Neuronal stem cell (in vitro differentiated cells): Measurements from ENCODE around the gene CNN3.

Experiments
- DNase-seq: peaks from one replicate; pipeline ENCODE4 v3.0.0-alpha.2; 2013; ENCODE audit warnings: low spot score
- H2AFZ ChIP-seq: one replicate; pipeline ENCODE4 v1.6.1; 2013; ENCODE audit warnings: mild to moderate bottlenecking, low read length, inconsistent platforms
- H2AK5ac ChIP-seq: 2 replicates; pipeline ENCODE4 v1.6.1; 2013; ENCODE audit warnings: low read depth, mild to moderate bottlenecking, inconsistent platforms, low read length, moderate library complexity, mixed read lengths
- H2BK120ac ChIP-seq: 2 replicates; pipeline ENCODE4 v1.6.1; 2013; ENCODE audit warnings: low read depth, mild to moderate bottlenecking, inconsistent platforms, low read length, moderate library complexity, mixed read lengths
- H2BK12ac ChIP-seq: one replicate; pipeline ENCODE4 v1.6.1; 2013; ENCODE audit warnings: low read length, inconsistent platforms
- H2BK15ac ChIP-seq: 2 replicates; pipeline ENCODE4 v1.6.1; 2013; ENCODE audit warnings: mild to moderate bottlenecking, low read length, inconsistent platforms, mixed read lengths
- H2BK5ac ChIP-seq: one replicate; pipeline ENCODE4 v1.6.1; 2013; ENCODE audit warnings: inconsistent platforms, mild to moderate bottlenecking, low read length, moderate library complexity
- H3K14ac ChIP-seq: one replicate; pipeline ENCODE4 v1.6.1; 2013; ENCODE audit warnings: low read length, inconsistent platforms
- H3K18ac ChIP-seq: 2 replicates; pipeline ENCODE4 v1.6.1; 2013; ENCODE audit warnings: low read length, inconsistent platforms
- H3K23ac ChIP-seq: 2 replicates; pipeline ENCODE4 v1.6.1; 2013; ENCODE audit warnings: low read depth, mild to moderate bottlenecking, mixed read lengths, low read length, inconsistent platforms; ENCODE audit not compliant: poor library complexity
- H3K27ac ChIP-seq: replicated peaks from 3 replicates; pipeline ENCODE4 v1.5.1; 2013; ENCODE audit warnings: low read length, inconsistent platforms
- H3K27me3 ChIP-seq, 3 experiments: 2 replicates each; pipeline ENCODE4 v1.6.1; 2013; ENCODE audit warnings: low read length in 3 of 3, mild to moderate bottlenecking in 2 of 3, inconsistent platforms in 1 of 3, low read depth in 1 of 3, mixed read lengths in 1 of 3, moderate library complexity in 1 of 3; ENCODE audit not compliant: control insufficient read depth in 3 of 3, insufficient read depth in 3 of 3
- H3K36me3 ChIP-seq, 2 donors: replicated peaks in 1 of 2; 2 replicates each; pipeline ENCODE4 v1.6.1; 2013; ENCODE audit warnings: low read length in 2 of 2; ENCODE audit not compliant: control insufficient read depth in 2 of 2, insufficient read depth in 2 of 2
- H3K4ac ChIP-seq: 2 replicates; pipeline ENCODE4 v1.6.1; 2013; ENCODE audit warnings: inconsistent platforms, mild to moderate bottlenecking, low read length, moderate library complexity
- H3K4me1 ChIP-seq, 2 donors: 1 replicate in 1 of 2; 2 replicates in 1 of 2; pipeline ENCODE4 v1.6.1; 2013; ENCODE audit warnings: low read length in 2 of 2, low read depth in 1 of 2; ENCODE audit not compliant: control insufficient read depth in 2 of 2, insufficient read depth in 1 of 2
- H3K4me2 ChIP-seq: one replicate; pipeline ENCODE4 v1.6.1; 2013; ENCODE audit warnings: mild to moderate bottlenecking, low read length, inconsistent platforms; ENCODE audit not compliant: insufficient read depth, poor library complexity, severe bottlenecking
- H3K4me3 ChIP-seq, 2 donors: 2 replicates each; pipeline ENCODE4 v1.5.1; 2013; ENCODE audit warnings: low read length in 2 of 2, mild to moderate bottlenecking in 2 of 2, inconsistent platforms in 1 of 2, moderate library complexity in 1 of 2
- H3K79me1 ChIP-seq: one replicate; pipeline ENCODE4 v1.6.1; 2013; ENCODE audit warnings: low read depth, mild to moderate bottlenecking, inconsistent platforms, low read length, moderate library complexity
- H3K9ac ChIP-seq: one replicate; pipeline ENCODE4 v1.6.1; 2013; ENCODE audit warnings: mild to moderate bottlenecking, low read depth, low read length, inconsistent platforms; ENCODE audit not compliant: poor library complexity
- H3K9me3 ChIP-seq, 2 donors: replicated peaks in 1 of 2; 2 replicates each; pipeline versions ENCODE3 to v1.6.1; 2013; ENCODE audit warnings: low read length in 2 of 2, mild to moderate bottlenecking in 2 of 2, inconsistent platforms in 1 of 2, low read depth in 1 of 2, mixed read lengths in 1 of 2, moderate library complexity in 1 of 2; ENCODE audit not compliant: control insufficient read depth in 2 of 2, insufficient read depth in 1 of 2
- H4K8ac ChIP-seq: one replicate; pipeline ENCODE4 v1.6.1; 2013; ENCODE audit warnings: low read depth, mild to moderate bottlenecking, inconsistent platforms, low read length, moderate library complexity
- H4K91ac ChIP-seq: one replicate; pipeline ENCODE4 v1.6.1; 2013; ENCODE audit warnings: low read length, low read depth, mild to moderate bottlenecking, inconsistent platforms; ENCODE audit not compliant: poor library complexity
- WGBS, 2 donors: extraction: QIAGEN DNeasy Blood & Tissue Kit; methylation state at CpG; one replicate each; pipeline ENCODE4 v1.1.7; 2013; ENCODE audit warnings: missing lambda C conversion rate in 2 of 2, mixed read lengths in 1 of 2; ENCODE audit not compliant: insufficient read length in 2 of 2, insufficient replicate concordance in 1 of 2; ENCODE audit errors: extremely low coverage in 2 of 2; 5-methylcytosine and 5-hydroxymethylcytosine counted together

The CNN3 gene

GRCh38 chr1:94888201-94888600 lies 38.7 kb downstream of the CNN3 start:
- no peak overlapping the region for H3K23ac ChIP-seq
- no CpG with 5 or more reads among the region's 3 CpGs for WGBS, 2 donors
- peaks cover 0 to 31% of the 10 kb centered on the region in 2 donors for H3K36me3 ChIP-seq
- no peak overlapping the region for H3K18ac ChIP-seq
- no peak overlapping the region for H2AFZ ChIP-seq
- peaks cover 0 to 3% of the 10 kb centered on the region in 2 donors for H3K9me3 ChIP-seq
- H2BK15ac ChIP-seq, result no peak overlapping the region
- H2BK120ac ChIP-seq, result no peak overlapping the region
- no peak overlapping the region for H4K91ac ChIP-seq
- no peak for DNase-seq
- H3K14ac ChIP-seq, result no peak overlapping the region
- H2AK5ac ChIP-seq, result no peak overlapping the region
- no peak overlapping the region for H3K9ac ChIP-seq
- H3K27ac ChIP-seq, result no peak overlapping the region
- no peak overlapping the region for H3K4me2 ChIP-seq
- no peak overlapping the region for H3K4me3 ChIP-seq
- no peak overlapping the region for H2BK12ac ChIP-seq
- H3K79me1 ChIP-seq, result no peaks in the 10 kb centered on the region
- no peaks in the 10 kb centered on the region for H3K27me3 ChIP-seq
- H2BK5ac ChIP-seq, result no peak overlapping the region
- no peak overlapping the region for H4K8ac ChIP-seq
- H3K4ac ChIP-seq, result no peak overlapping the region
- H3K4me1 ChIP-seq, result peaks cover 8 to 22% of the 10 kb centered on the region in 2 donors

GRCh38 chr1:94887603-94888171 lies 39.2 kb downstream of the CNN3 start:
- WGBS, 2 donors, result no CpG with 5 or more reads among the region's 4 CpGs
- no peak for DNase-seq
- peaks cover 8 to 25% of the 10 kb centered on the region in 2 donors for H3K4me1 ChIP-seq
- no peak overlapping the region for H2BK5ac ChIP-seq
- no peak overlapping the region for H2BK120ac ChIP-seq
- no peak overlapping the region for H3K4me3 ChIP-seq
- H2BK12ac ChIP-seq, result no peak overlapping the region
- H4K8ac ChIP-seq, result no peak overlapping the region
- H3K9me3 ChIP-seq, result peaks cover 0 to 3% of the 10 kb centered on the region in 2 donors
- H3K18ac ChIP-seq, result no peak overlapping the region
- no peak overlapping the region for H3K23ac ChIP-seq
- no peaks in the 10 kb centered on the region for H3K79me1 ChIP-seq
- H3K4ac ChIP-seq, result no peak overlapping the region
- no peak overlapping the region for H4K91ac ChIP-seq
- H3K27me3 ChIP-seq, result no peaks in the 10 kb centered on the region
- no peak overlapping the region for H3K14ac ChIP-seq
- H3K9ac ChIP-seq, result no peak overlapping the region
- no peak overlapping the region for H3K27ac ChIP-seq
- peaks cover 0 to 26% of the 10 kb centered on the region in 2 donors for H3K36me3 ChIP-seq
- H2BK15ac ChIP-seq, result no peak overlapping the region
- no peak overlapping the region for H2AK5ac ChIP-seq
- H3K4me2 ChIP-seq, result no peak overlapping the region
- no peak overlapping the region for H2AFZ ChIP-seq

GRCh38 chr1:94887106-94887505 lies 39.8 kb downstream of the CNN3 start:
- Histone ChIP-seq H4K91ac (no peak overlapping the region), H3K27ac (no peak overlapping the region), H2AFZ (no peak overlapping the region), H2BK5ac (no peak overlapping the region), H3K23ac (no peak overlapping the region), H3K9me3 (peaks cover 0 to 3% of the 10 kb centered on the region in 2 donors), H3K4me1 (peaks cover 12 to 25% of the 10 kb centered on the region in 2 donors), H3K4me3 (no peak overlapping the region), H3K27me3 (no peaks in the 10 kb centered on the region), H3K4ac (no peak overlapping the region), H3K4me2 (no peak overlapping the region), H2BK12ac (no peak overlapping the region), H3K18ac (no peak overlapping the region), H2BK120ac (no peak overlapping the region), H3K9ac (no peak overlapping the region), H2BK15ac (no peak overlapping the region), H2AK5ac (no peak overlapping the region), H3K14ac (no peak overlapping the region), H3K36me3 (peaks cover 0 to 21% of the 10 kb centered on the region in 2 donors), H4K8ac (no peak overlapping the region), H3K79me1 (no peaks in the 10 kb centered on the region)
- WGBS, 2 donors, result no CpG with 5 or more reads among the region's 3 CpGs
- no peak for DNase-seq

GRCh38 chr1:94886361-94886760 lies 40.5 kb downstream of the CNN3 start:
- Histone ChIP-seq H2AK5ac (no peak overlapping the region), H4K8ac (no peak overlapping the region), H4K91ac (no peak overlapping the region), H3K79me1 (no peaks in the 10 kb centered on the region), H2BK5ac (no peak overlapping the region), H2BK120ac (no peak overlapping the region), H3K36me3 (peaks cover 0 to 16% of the 10 kb centered on the region in 2 donors), H3K27ac (no peak overlapping the region), H3K9me3 (peaks cover 0 to 3% of the 10 kb centered on the region in 2 donors), H3K4me1 (peaks cover 12 to 25% of the 10 kb centered on the region in 2 donors), H3K14ac (no peak overlapping the region), H3K27me3 (no peaks in the 10 kb centered on the region), H2AFZ (no peak overlapping the region), H3K4me3 (no peak overlapping the region), H3K4me2 (no peak overlapping the region), H3K23ac (no peak overlapping the region), H3K9ac (no peak overlapping the region), H3K4ac (no peak overlapping the region), H2BK12ac (no peak overlapping the region), H2BK15ac (peak overlapping the region; percentile 40), H3K18ac (peak overlapping the region; percentile 4)
- WGBS, 2 donors, result no CpG with 5 or more reads among the region's 5 CpGs
- no peak for DNase-seq
